Measurements from ENCODE around the gene TIMM44.

Gene TIMM44

GRCh38 chr19:7943444-7944176, at the start of gene TIMM44:
TSS of gene TIMM44 (minus strand) at chr19:7943666. CDS start at chr19:7943651, 15 bp downstream.
- no peaks in the 10 kb centered on the region for H3K9me3 ChIP-seq
- no peaks in the 10 kb centered on the region for H3K27me3 ChIP-seq
- no peak for TF ChIP-seq CTCF (IDR thresholded peaks at IDR 0.05)
- peaks cover 0 to 29% (median 17%) of the 10 kb centered on the region in 4 donors for H3K4me1 ChIP-seq
- intact Hi-C loops (cut with DNase I; ENCODE audit: low total_unique reads): loop anchor here (10.0 kb wide), 1 partner anchor 61 kb away; the partner anchor contains the start of gene ELAVL1
- peaks cover 19 to 27% (median 20%) of the 10 kb centered on the region in 3 donors for H3K36me3 ChIP-seq
- DNase-seq: peak; percentile 99 to 100
- peak within 1 kb of the TSS; percentile 99 to 100 for H3K27ac ChIP-seq
- peak within 1 kb of the TSS; percentile 82 to 93 for H3K4me3 ChIP-seq

GRCh38 chr19:7992575-7992974, 49.1 kb upstream of the TIMM44 start:
- no peak for TF ChIP-seq CTCF (IDR thresholded peaks at IDR 0.05)
- intact Hi-C loops (cut with DNase I; ENCODE audit: low total_unique reads): no loop called here
- Histone ChIP-seq H3K27ac (no peak overlapping the region), H3K9me3 (no peaks in the 10 kb centered on the region), H3K27me3 (no peaks in the 10 kb centered on the region), H3K36me3 (peaks cover 32 to 46% (median 37%) of the 10 kb centered on the region in 3 donors), H3K4me1 (peaks cover 0 to 44% (median 10%) of the 10 kb centered on the region in 4 donors), H3K4me3 (no peak overlapping the region)
- no peak for DNase-seq

GRCh38 chr19:7989071-7989575, 45.7 kb upstream of the TIMM44 start:
- Histone ChIP-seq H3K27ac (no peak overlapping the region), H3K9me3 (no peaks in the 10 kb centered on the region), H3K4me3 (no peak overlapping the region), H3K4me1 (peaks cover 0 to 56% (median 19%) of the 10 kb centered on the region in 4 donors), H3K36me3 (peaks cover 38 to 70% (median 52%) of the 10 kb centered on the region in 3 donors), H3K27me3 (no peaks in the 10 kb centered on the region)
- no peak for TF ChIP-seq CTCF (IDR thresholded peaks at IDR 0.05)
- DNase-seq: no peak
- intact Hi-C loops (cut with DNase I; ENCODE audit: low total_unique reads): no loop called here

GRCh38 chr19:7988307-7988706, 44.8 kb upstream of the TIMM44 start:
- no peak for TF ChIP-seq CTCF (IDR thresholded peaks at IDR 0.05)
- H3K4me1 ChIP-seq: peaks cover 0 to 48% (median 14%) of the 10 kb centered on the region in 4 donors
- H3K4me3 ChIP-seq: no peak overlapping the region
- H3K27ac ChIP-seq: no peak overlapping the region
- peaks cover 38 to 76% (median 61%) of the 10 kb centered on the region in 3 donors for H3K36me3 ChIP-seq
- H3K27me3 ChIP-seq: no peaks in the 10 kb centered on the region
- intact Hi-C loops (cut with DNase I; ENCODE audit: low total_unique reads): no loop called here
- no peaks in the 10 kb centered on the region for H3K9me3 ChIP-seq
- DNase-seq: no peak

- H3K4me3 ChIP-seq: no peak overlapping the region
- intact Hi-C loops (cut with DNase I; ENCODE audit: low total_unique reads): no loop called here
- H3K36me3 ChIP-seq: peaks cover 38 to 84% (median 71%) of the 10 kb centered on the region in 3 donors
- H3K27ac ChIP-seq: no peak overlapping the region
- no peaks in the 10 kb centered on the region for H3K9me3 ChIP-seq
- TF ChIP-seq CTCF (IDR thresholded peaks at IDR 0.05): no peak
- H3K4me1 ChIP-seq: peaks cover 0 to 39% (median 13%) of the 10 kb centered on the region in 4 donors
- no peak for DNase-seq
- H3K27me3 ChIP-seq: no peaks in the 10 kb centered on the region
Measured at GRCh38 chr19:7987114-7987768, 43.8 kb upstream of the TIMM44 start.
